Gastroesophageal sphincter (tissue), 4 donors: ENCODE measurements around the gene PLPP7. TPM values are rescaled to one million over a fixed set of nuclear protein-coding genes. Genes with fewer than 3 reads are reported as not detected.
"Not testable (repeated sequence)": the region's sequence is repeated elsewhere in the genome, so short reads cannot be mapped to it uniquely, and the experiment has no call there.

Experiments used
- ATAC-seq: fragments of 150-250 bp; one replicate; pipeline ENCODE4 v1.9.1; 2016; ENCODE audit warnings: mild to moderate bottlenecking, moderate library complexity
- H3K27ac ChIP-seq, 4 donors: fragments of 200-600 bp; sonication (generic) in 3 of 4; 1 replicate in 3 of 4; 2 replicates in 1 of 4; pipeline ENCODE4 v1.5.1; 2016 to 2019
- H3K27me3 ChIP-seq: fragments of 200-600 bp; sonication (generic); one replicate; pipeline ENCODE4 v1.5.1; 2019
- H3K36me3 ChIP-seq, 2 donors: fragments of 200-600 bp; sonication (generic); one replicate each; pipeline ENCODE4 v1.5.1; 2019; ENCODE audit warnings: control low read depth in 1 of 2
- H3K4me1 ChIP-seq, 3 donors: fragments of 200-600 bp; sonication (generic); 1 replicate in 2 of 3; 2 replicates in 1 of 3; pipeline ENCODE4 v1.5.1; 2016 to 2019; ENCODE audit warnings: control low read depth in 2 of 3
- H3K4me3 ChIP-seq, 2 donors: fragments of 200-600 bp; sonication (generic); one replicate each; pipeline ENCODE4 v1.5.1; 2019; ENCODE audit warnings: mild to moderate bottlenecking in 1 of 2, moderate library complexity in 1 of 2
- H3K9me3 ChIP-seq, 3 donors: fragments of 200-600 bp; sonication (generic); one replicate each; pipeline ENCODE4 v1.5.1; 2017 to 2019; ENCODE audit warnings: control low read depth in 2 of 3
- EP300 ChIP-seq: sonication (generic); formaldehyde crosslinking; IDR thresholded peaks from one replicate; pipeline ENCODE4 v1.6.1; 2017; ENCODE audit warnings: antibody characterized with exemption, mild to moderate bottlenecking
- POLR2A ChIP-seq, 2 donors: fragments of 450-650 bp; IDR thresholded peaks; one replicate each; pipeline ENCODE4 v1.6.1; 2017; ENCODE audit warnings: antibody characterized with exemption in 2 of 2, mild to moderate bottlenecking in 2 of 2, moderate library complexity in 1 of 2
- POLR2AphosphoS5 ChIP-seq: sonication (generic); formaldehyde crosslinking; IDR thresholded peaks from one replicate; pipeline ENCODE4 v1.6.1; 2017; ENCODE audit warnings: antibody characterized with exemption
- WGBS, 2 donors: methylation state at CpG; one replicate each; pipeline ENCODE4 v1.1.5; 2018; ENCODE audit warnings: low coverage in 1 of 2; 5-methylcytosine and 5-hydroxymethylcytosine counted together
- total RNA-seq, 4 donors: library from RNA; depleted of rRNA; stranded (reverse); fragments of >200 nt; gene quantifications; one replicate each; pipeline ENCODE4 v1.1.0, GENCODE V29; 2016
- TF ChIP-seq, protein P1 (sequence below), 4 experiments: fragments of 200-600 bp in 2 of 4; fragments of 450-650 bp in 2 of 4; sonication (generic) in 1 of 4; IDR thresholded peaks; one replicate each; pipeline ENCODE4 v1.5.1; 2017 to 2019; ENCODE audit warnings: antibody characterized with exemption in 4 of 4, mild to moderate bottlenecking in 2 of 4, moderate library complexity in 2 of 4

Gene PLPP7
- total RNA-seq, 4 donors from 2014 or later, result 9.7 to 21.1 (median 12.0) TPM

GRCh38 chr9:131262327-131263032 is 27.0 kb upstream of the PLPP7 start:
- ATAC-seq, result no peak
- Histone ChIP-seq H3K4me1 (peaks cover 0 to 6% (median 0%) of the 10 kb centered on the region in 3 donors), H3K27me3 (no peaks in the 10 kb centered on the region), H3K27ac (no peak overlapping the region), H3K9me3 (no peaks in the 10 kb centered on the region), H3K36me3 (peaks cover 0 to 26% of the 10 kb centered on the region in 2 donors), H3K4me3 (no peak overlapping the region)
- TF ChIP-seq EP300 (no peak), POLR2A (IDR thresholded peaks at IDR 0.05) (no peak), POLR2AphosphoS5 (no peak)
- TF ChIP-seq, protein P1, sequence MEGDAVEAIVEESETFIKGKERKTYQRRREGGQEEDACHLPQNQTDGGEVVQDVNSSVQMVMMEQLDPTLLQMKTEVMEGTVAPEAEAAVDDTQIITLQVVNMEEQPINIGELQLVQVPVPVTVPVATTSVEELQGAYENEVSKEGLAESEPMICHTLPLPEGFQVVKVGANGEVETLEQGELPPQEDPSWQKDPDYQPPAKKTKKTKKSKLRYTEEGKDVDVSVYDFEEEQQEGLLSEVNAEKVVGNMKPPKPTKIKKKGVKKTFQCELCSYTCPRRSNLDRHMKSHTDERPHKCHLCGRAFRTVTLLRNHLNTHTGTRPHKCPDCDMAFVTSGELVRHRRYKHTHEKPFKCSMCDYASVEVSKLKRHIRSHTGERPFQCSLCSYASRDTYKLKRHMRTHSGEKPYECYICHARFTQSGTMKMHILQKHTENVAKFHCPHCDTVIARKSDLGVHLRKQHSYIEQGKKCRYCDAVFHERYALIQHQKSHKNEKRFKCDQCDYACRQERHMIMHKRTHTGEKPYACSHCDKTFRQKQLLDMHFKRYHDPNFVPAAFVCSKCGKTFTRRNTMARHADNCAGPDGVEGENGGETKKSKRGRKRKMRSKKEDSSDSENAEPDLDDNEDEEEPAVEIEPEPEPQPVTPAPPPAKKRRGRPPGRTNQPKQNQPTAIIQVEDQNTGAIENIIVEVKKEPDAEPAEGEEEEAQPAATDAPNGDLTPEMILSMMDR (IDR thresholded peaks at IDR 0.05), result no peak
- WGBS, 2 donors, result 61 to 74% methylated on average over 12 to 13 of the region's 13 CpGs

DNA sequence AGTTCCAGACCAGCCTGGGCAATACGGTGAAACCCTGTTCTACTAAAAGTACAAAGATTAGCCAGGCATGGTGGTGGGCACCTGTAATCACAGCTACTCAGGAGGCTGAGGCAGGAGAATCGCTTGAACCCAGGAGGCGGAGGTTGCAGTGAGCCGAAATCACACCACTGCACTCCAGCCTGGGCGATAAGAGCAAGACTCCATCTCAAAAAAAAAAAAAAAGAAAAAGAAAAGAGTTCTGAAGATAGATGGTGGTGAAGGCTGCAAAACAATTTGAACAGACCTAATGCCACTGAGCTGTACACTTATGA is 26.5 kb upstream of the PLPP7 start:
- not testable (repeated sequence) for H3K4me3 ChIP-seq, H3K4me1 ChIP-seq, H3K27ac ChIP-seq, ATAC-seq, H3K27me3 ChIP-seq, H3K9me3 ChIP-seq
- WGBS, 2 donors, result 86 to 89% methylated on average over 1 to 4 of the region's 5 CpGs
- peaks cover 0 to 26% of the 10 kb centered on the region in 2 donors for H3K36me3 ChIP-seq

GRCh38 chr9:131263701-131264100 is 25.8 kb upstream of the PLPP7 start:
- no peak overlapping the region for H3K27ac ChIP-seq

GRCh38 chr9:131264231-131264630 is 25.3 kb upstream of the PLPP7 start:
- Histone ChIP-seq H3K4me1 (peaks cover 0 to 6% (median 0%) of the 10 kb centered on the region in 3 donors), H3K27me3 (no peaks in the 10 kb centered on the region), H3K4me3 (no peak overlapping the region), H3K9me3 (no peaks in the 10 kb centered on the region), H3K36me3 (peaks cover 0 to 26% of the 10 kb centered on the region in 2 donors), H3K27ac (no peak overlapping the region)
- ATAC-seq, result no peak
- WGBS, 2 donors, result 97% methylated on average over 5 of the region's 11 CpGs; no CpG with 5 or more reads in 1 of the 2 donors
- TF ChIP-seq POLR2A (IDR thresholded peaks at IDR 0.05) (no peak), EP300 (no peak), POLR2AphosphoS5 (no peak)
- TF ChIP-seq, protein P1 (IDR thresholded peaks at IDR 0.05), result no peak

More at GRCh38 chr9:131263701-131264100, 25.8 kb upstream of the PLPP7 start:
- H3K4me3 ChIP-seq, result no peak overlapping the region
- TF ChIP-seq EP300 (no peak), POLR2A (IDR thresholded peaks at IDR 0.05) (no peak), POLR2AphosphoS5 (no peak)
- TF ChIP-seq, protein P1 (IDR thresholded peaks at IDR 0.05), result no peak
- no peaks in the 10 kb centered on the region for H3K27me3 ChIP-seq
- no peak for ATAC-seq
- peaks cover 0 to 6% (median 0%) of the 10 kb centered on the region in 3 donors for H3K4me1 ChIP-seq
- no peaks in the 10 kb centered on the region for H3K9me3 ChIP-seq
- 86 to 96% methylated on average over 2 of the region's 6 CpGs for WGBS, 2 donors
- peaks cover 0 to 26% of the 10 kb centered on the region in 2 donors for H3K36me3 ChIP-seq

DNA sequence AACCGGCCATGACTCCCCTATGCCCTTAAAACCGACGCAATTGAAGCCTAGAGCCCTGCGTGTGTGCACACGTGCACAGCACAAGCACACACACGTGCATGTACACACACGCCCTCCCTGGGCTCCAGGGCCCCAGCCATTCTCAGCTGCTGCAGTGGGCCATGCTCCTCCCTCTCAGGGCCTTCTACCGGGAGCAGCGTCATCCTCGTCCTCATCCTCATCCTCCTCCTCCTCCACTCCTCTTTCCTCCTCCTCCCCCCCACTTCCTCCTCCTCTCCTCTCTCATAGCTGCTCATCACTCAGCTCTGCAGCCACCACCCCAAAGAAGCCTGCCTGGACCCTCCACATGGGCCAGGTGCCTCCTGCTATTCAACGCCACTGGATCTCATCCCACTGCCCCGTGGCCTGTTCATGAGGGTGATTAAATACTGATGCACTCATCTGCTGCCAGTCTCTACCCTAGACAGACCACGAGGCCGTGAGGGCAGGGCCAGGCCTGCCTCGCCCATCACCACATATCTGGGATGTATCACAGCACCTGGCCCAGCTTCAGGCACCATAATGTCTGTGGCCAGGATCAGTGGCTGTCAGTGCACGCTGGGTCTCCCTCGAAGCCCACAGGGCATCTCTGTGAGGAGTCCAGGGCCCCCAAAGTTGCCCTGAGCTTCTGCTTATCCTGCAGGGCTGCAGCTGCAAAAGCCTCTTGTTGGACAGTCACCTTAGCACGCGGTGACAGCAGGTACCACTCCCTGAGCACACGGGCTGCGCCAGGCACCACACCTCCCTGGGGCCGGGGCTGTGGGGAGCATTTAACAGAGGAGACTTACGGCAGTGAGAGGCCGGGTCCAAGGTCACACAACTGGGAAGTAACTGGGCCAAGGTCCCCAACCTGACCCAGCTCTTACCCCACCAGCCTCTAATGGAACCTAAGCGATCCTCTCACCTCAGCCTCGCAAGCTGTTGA is 23.0 kb upstream of the PLPP7 start:
- Histone ChIP-seq H3K4me3 (no peak overlapping the region), H3K27me3 (no peaks in the 10 kb centered on the region), H3K36me3 (peaks cover 0 to 3% of the 10 kb centered on the region in 2 donors), H3K9me3 (no peaks in the 10 kb centered on the region), H3K27ac (no peak overlapping the region), H3K4me1 (peaks cover 0 to 9% (median 0%) of the 10 kb centered on the region in 3 donors)
- no peak for ATAC-seq
- WGBS, 2 donors, result 70 to 80% methylated on average over 8 to 11 of the region's 26 CpGs
- TF ChIP-seq EP300 (no peak), POLR2AphosphoS5 (no peak), POLR2A (IDR thresholded peaks at IDR 0.05) (no peak)
- TF ChIP-seq, protein P1 (IDR thresholded peaks at IDR 0.05), result no peak
